KOPT-K1 (cell line): ENCODE measurements around the gene TEAD4.

Source experiments
- H3K27ac ChIP-seq: fragments of 200-600 bp; sonication (generic); 2 replicates; pipeline ENCODE4 v1.5.1; 2016; ENCODE audit warnings: antibody characterized with exemption, mild to moderate bottlenecking, low read depth, low read length; ENCODE audit not compliant: poor library complexity, severe bottlenecking
- H3K36me3 ChIP-seq: fragments of 200-600 bp; sonication (generic); 2 replicates; pipeline ENCODE4 v1.5.1; 2017; ENCODE audit warnings: antibody characterized with exemption, mild to moderate bottlenecking, low read length, moderate library complexity; ENCODE audit not compliant: insufficient read depth
- H3K9me3 ChIP-seq: fragments of 200-600 bp; sonication (generic); 2 replicates; pipeline ENCODE4 v1.5.1; 2017; ENCODE audit warnings: antibody characterized with exemption, low read length, mild to moderate bottlenecking; ENCODE audit not compliant: insufficient read depth, poor library complexity, severe bottlenecking

Gene TEAD4

DNA sequence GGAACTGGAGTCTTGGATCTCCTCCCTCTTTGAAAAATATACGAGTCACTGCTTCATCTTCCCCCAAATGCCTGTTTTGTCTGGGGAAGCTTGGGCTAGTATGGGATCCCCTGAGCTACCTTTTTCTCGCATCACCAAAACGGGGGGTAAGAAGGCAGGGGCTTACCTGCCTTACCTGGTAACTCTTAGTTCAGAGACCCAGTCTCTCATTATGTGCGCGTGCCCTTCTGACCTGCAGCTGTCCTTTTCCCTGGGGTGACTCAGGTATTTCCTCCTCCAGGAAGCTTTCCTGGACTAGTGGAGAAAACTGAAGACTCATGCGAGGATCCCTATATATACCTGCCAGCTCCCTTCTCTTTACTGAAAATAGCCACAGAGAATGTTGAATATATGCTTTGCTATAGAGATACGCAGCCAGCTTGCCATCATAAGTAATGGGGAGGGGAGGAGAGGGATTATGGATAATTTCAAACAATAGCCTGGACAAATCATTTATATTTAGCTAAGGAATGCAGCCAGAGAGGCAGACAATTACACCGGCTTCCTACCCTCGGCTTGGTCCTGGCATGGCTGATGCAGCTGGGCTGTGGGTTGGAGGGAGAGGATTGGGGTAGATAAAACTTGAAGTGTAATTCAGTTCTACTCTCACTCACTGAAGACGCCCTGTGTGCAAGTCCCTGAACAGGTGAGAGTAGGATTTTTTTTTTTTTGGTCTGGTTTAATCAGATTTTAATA, 119.1 kb downstream of the TEAD4 start:
- Histone ChIP-seq H3K36me3 (no peaks in the 10 kb centered on the region), H3K27ac (no peak overlapping the region), H3K9me3 (no peaks in the 10 kb centered on the region)

- no peaks in the 10 kb centered on the region for H3K9me3 ChIP-seq
- H3K27ac ChIP-seq, result no peak overlapping the region
- H3K36me3 ChIP-seq, result no peaks in the 10 kb centered on the region
Measured at GRCh38 chr12:3081091-3081490, 121.9 kb downstream of the TEAD4 start.

DNA sequence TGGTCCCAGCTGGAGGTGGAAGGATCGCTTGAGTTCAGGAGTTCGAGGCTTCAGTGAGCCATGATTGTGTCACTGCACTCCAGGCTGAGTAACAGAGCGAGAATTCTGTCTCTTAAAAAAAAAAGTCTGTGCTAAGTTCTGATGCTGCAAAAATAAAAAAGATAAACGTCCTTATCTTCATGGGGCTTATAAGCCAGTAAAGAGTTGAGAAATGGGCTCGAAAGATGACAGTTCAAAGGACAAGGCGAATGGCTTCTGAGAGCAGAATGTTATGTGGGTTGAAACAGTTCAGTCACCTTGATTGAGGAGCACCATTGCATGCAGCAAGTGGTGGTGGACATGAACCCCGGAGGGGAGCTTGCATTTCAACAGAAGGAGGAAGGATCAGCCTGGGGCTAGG, 122.7 kb downstream of the TEAD4 start:
- Histone ChIP-seq H3K27ac (no peak overlapping the region), H3K36me3 (no peaks in the 10 kb centered on the region), H3K9me3 (no peaks in the 10 kb centered on the region)

GRCh38 chr12:3083241-3083920, 124.2 kb downstream of the TEAD4 start:
- no peak overlapping the region for H3K27ac ChIP-seq
- no peaks in the 10 kb centered on the region for H3K36me3 ChIP-seq
- no peaks in the 10 kb centered on the region for H3K9me3 ChIP-seq

- Histone ChIP-seq H3K27ac (no peak overlapping the region), H3K36me3 (no peaks in the 10 kb centered on the region), H3K9me3 (no peaks in the 10 kb centered on the region)
Measured at GRCh38 chr12:3083921-3084347, 124.7 kb downstream of the TEAD4 start.

GRCh38 chr12:3084742-3085141, 125.5 kb downstream of the TEAD4 start:
- Histone ChIP-seq H3K9me3 (no peaks in the 10 kb centered on the region), H3K27ac (no peak overlapping the region), H3K36me3 (no peaks in the 10 kb centered on the region)

- Histone ChIP-seq H3K9me3 (no peaks in the 10 kb centered on the region), H3K36me3 (no peaks in the 10 kb centered on the region), H3K27ac (no peak overlapping the region)
Measured at GRCh38 chr12:3085341-3086139, 126.3 kb downstream of the TEAD4 start.

- Histone ChIP-seq H3K36me3 (no peaks in the 10 kb centered on the region), H3K9me3 (no peaks in the 10 kb centered on the region), H3K27ac (no peak overlapping the region)
Measured at GRCh38 chr12:3086211-3086610, 127.0 kb downstream of the TEAD4 start.

GRCh38 chr12:3086729-3087323, 127.6 kb downstream of the TEAD4 start:
- H3K9me3 ChIP-seq, result no peaks in the 10 kb centered on the region

DNA sequence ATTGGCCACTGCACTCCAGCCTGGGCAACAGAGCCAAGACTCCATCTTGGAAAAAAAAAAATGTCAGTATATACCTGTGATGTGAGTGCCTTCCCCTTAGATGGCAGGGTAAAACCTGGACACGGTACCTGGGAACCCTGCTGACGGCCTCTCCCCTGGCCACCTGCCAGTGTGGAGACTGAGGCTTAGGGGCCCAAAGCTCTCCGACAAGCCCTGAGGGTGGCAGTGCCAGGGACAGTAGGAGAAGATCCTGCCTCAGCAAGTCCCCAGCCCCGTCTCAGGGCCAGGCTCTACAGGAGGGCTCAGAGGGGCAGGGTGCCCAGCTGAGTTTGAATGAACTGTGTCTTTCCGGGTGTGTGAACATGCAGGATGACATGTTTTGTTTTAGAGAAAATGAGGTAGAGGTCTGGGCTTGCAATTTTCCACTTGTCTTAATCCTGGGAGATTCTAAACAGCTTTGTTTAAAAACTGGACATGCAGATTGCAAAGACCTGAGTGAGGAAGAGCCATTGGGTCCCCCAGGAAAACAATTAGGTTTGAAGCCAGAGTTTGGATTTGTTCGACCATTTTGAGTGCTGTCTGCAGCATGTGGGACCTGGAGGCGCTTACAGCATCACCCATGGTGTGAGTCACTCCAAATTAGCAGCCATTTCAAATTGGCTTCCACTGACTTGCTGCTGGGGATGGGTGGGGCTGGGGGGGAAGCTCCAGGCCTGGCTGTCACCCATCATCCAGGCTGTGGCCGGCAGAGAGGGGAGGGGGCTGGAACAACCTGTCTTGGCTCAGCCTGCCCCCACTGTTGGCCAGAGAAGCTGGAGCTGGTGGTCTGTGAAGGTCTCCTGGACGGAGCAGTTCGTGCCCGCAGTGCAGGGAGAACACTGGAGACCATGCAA, 128.8 kb downstream of the TEAD4 start:
- H3K27ac ChIP-seq, result no peak overlapping the region
- H3K9me3 ChIP-seq, result no peaks in the 10 kb centered on the region
- no peaks in the 10 kb centered on the region for H3K36me3 ChIP-seq

More at GRCh38 chr12:3086729-3087323, 127.6 kb downstream of the TEAD4 start:
- no peaks in the 10 kb centered on the region for H3K36me3 ChIP-seq
- no peak overlapping the region for H3K27ac ChIP-seq

- Histone ChIP-seq H3K27ac (no peak overlapping the region), H3K36me3 (no peaks in the 10 kb centered on the region)
Measured at GRCh38 chr12:3089588-3089987, 130.4 kb downstream of the TEAD4 start.

More at GRCh38 chr12:3089588-3089987, 130.4 kb downstream of the TEAD4 start:
- H3K9me3 ChIP-seq, result no peaks in the 10 kb centered on the region
